WTC11 (cell line): ENCODE data around the gene TRIP10. TPM values are rescaled to one million over a fixed set of nuclear protein-coding genes. Genes with fewer than 3 reads are reported as not detected.
A peak's percentile ranks its signal among the peaks of the same experiment; 100 is the strongest.

Source experiments
- ATAC-seq: fragments of 200-7000 bp; cut with Tn5 transposase; 2 replicates; pipeline ENCODE4 v1.10.0; 2021; ENCODE audit warnings: mild to moderate bottlenecking, moderate library complexity
- CTCF ChIA-PET: fragments of 300-600 bp; sonication (Branson Sonifier 250); formaldehyde crosslinking; loops from one replicate; lab custom pipeline; 2021; ENCODE audit warnings: antibody characterized with exemption; lab: Charles Lee
- POLR2A ChIA-PET: fragments of 350-600 bp; sonication (Branson Sonifier 250); formaldehyde crosslinking; loops from one replicate; lab custom pipeline; 2021; ENCODE audit warnings: antibody characterized with exemption; lab: Charles Lee
- DNase-seq: peaks from one replicate; pipeline ENCODE4 v3.0.0; 2021; ENCODE audit warnings: low spot score
- H3K27ac Mint-ChIP-seq: 2 replicates; pipeline ENCODE4 v1.8.0; 2021; ENCODE audit warnings: mixed read lengths
- H3K27me3 Mint-ChIP-seq: 2 replicates; pipeline ENCODE4 v1.8.0; 2021; ENCODE audit warnings: low read depth, mild to moderate bottlenecking, moderate library complexity, mixed read lengths
- H3K36me3 Mint-ChIP-seq: 2 replicates; pipeline ENCODE4 v1.8.0; 2021; ENCODE audit warnings: mixed read lengths
- H3K4me1 Mint-ChIP-seq: 2 replicates; pipeline ENCODE4 v1.8.0; 2022; ENCODE audit warnings: mixed read lengths
- H3K4me3 Mint-ChIP-seq: 2 replicates; pipeline ENCODE4 v1.8.0; 2021; ENCODE audit warnings: mild to moderate bottlenecking, moderate library complexity, mixed read lengths
- H3K9me3 Mint-ChIP-seq: 2 replicates; pipeline ENCODE4 v1.8.0; 2021; ENCODE audit warnings: mixed read lengths
- AFF4 ChIP-seq: sonication (generic); formaldehyde crosslinking; IDR thresholded peaks from 2 replicates; pipeline ENCODE4 v1.8.1; 2023; ENCODE audit warnings: mild to moderate bottlenecking, missing genetic modification reagents, borderline replicate concordance
- E2F1 ChIP-seq: sonication (generic); formaldehyde crosslinking; IDR thresholded peaks from 2 replicates; pipeline ENCODE4 v1.8.0; 2022; ENCODE audit warnings: mild to moderate bottlenecking, missing genetic modification reagents
- ERG ChIP-seq: fragments of 250-450 bp; sonication (Bioruptor Pico); IDR thresholded peaks from 2 replicates; pipeline ENCODE4 v1.8.0; 2021; ENCODE audit warnings: mild to moderate bottlenecking
- GABPB1 ChIP-seq: sonication (generic); formaldehyde crosslinking; IDR thresholded peaks from 2 replicates; pipeline ENCODE4 v1.8.1; 2023; ENCODE audit warnings: mild to moderate bottlenecking, missing genetic modification reagents
- GTF2I ChIP-seq: fragments of 250-450 bp; sonication (Bioruptor Pico); conservative IDR thresholded peaks from 2 replicates; pipeline ENCODE4 v1.4.0; 2021; ENCODE audit warnings: mild to moderate bottlenecking
- JAZF1 ChIP-seq: fragments of 250-450 bp; sonication (Bioruptor Pico); IDR thresholded peaks from 2 replicates; pipeline ENCODE4 v1.9.0; 2021; ENCODE audit warnings: moderate library complexity, mild to moderate bottlenecking, inconsistent platforms
- MXD4 ChIP-seq: fragments of 250-450 bp; sonication (Bioruptor Pico); IDR thresholded peaks from 2 replicates; pipeline ENCODE4 v1.8.0; 2021; ENCODE audit warnings: mild to moderate bottlenecking, moderate library complexity, borderline replicate concordance
- NFE2L1 ChIP-seq: sonication (generic); formaldehyde crosslinking; IDR thresholded peaks from 2 replicates; pipeline ENCODE4 v1.8.1; 2023; ENCODE audit warnings: missing genetic modification reagents
- NR2C2 ChIP-seq: sonication (generic); formaldehyde crosslinking; IDR thresholded peaks from 2 replicates; pipeline ENCODE4 v1.8.0; 2022; ENCODE audit warnings: mild to moderate bottlenecking, missing genetic modification reagents
- SMAD4 ChIP-seq: sonication (generic); formaldehyde crosslinking; IDR thresholded peaks from 2 replicates; pipeline ENCODE4 v1.8.0; 2022; ENCODE audit warnings: mild to moderate bottlenecking, missing genetic modification reagents
- SOX15 ChIP-seq: fragments of 250-450 bp; sonication (Bioruptor Pico); IDR thresholded peaks from 2 replicates; pipeline ENCODE4 v1.9.0; 2021; ENCODE audit warnings: mild to moderate bottlenecking
- SP1 ChIP-seq: sonication (generic); formaldehyde crosslinking; conservative IDR thresholded peaks from 2 replicates; pipeline ENCODE4 v1.8.1; 2022; ENCODE audit warnings: missing genetic modification reagents
- STAT6 ChIP-seq: sonication (generic); formaldehyde crosslinking; conservative IDR thresholded peaks from 2 replicates; pipeline ENCODE4 v1.8.1; 2023; ENCODE audit warnings: mild to moderate bottlenecking, low read depth, missing genetic modification reagents, moderate library complexity
- ZNF281 ChIP-seq: sonication (generic); formaldehyde crosslinking; IDR thresholded peaks from 2 replicates; pipeline ENCODE4 v1.8.0; 2023; ENCODE audit warnings: mild to moderate bottlenecking, missing genetic modification reagents
- ZNF396 ChIP-seq: fragments of 250-450 bp; sonication (Bioruptor Pico); IDR thresholded peaks from 2 replicates; pipeline ENCODE4 v1.8.0; 2021; ENCODE audit warnings: mild to moderate bottlenecking, moderate library complexity, borderline replicate concordance
- ZNF423 ChIP-seq: fragments of 250-450 bp; sonication (Bioruptor Pico); IDR thresholded peaks from 2 replicates; pipeline ENCODE4 v2.1.2; 2022; ENCODE audit warnings: mild to moderate bottlenecking, moderate library complexity
- total RNA-seq: library from RNA; stranded (reverse); gene quantifications from 3 replicates; pipeline ENCODE4 v1.2.3, GENCODE V29; 2021

The TRIP10 gene
- total RNA-seq, 1 experiment from 2014 or later: 76.6 TPM

DNA sequence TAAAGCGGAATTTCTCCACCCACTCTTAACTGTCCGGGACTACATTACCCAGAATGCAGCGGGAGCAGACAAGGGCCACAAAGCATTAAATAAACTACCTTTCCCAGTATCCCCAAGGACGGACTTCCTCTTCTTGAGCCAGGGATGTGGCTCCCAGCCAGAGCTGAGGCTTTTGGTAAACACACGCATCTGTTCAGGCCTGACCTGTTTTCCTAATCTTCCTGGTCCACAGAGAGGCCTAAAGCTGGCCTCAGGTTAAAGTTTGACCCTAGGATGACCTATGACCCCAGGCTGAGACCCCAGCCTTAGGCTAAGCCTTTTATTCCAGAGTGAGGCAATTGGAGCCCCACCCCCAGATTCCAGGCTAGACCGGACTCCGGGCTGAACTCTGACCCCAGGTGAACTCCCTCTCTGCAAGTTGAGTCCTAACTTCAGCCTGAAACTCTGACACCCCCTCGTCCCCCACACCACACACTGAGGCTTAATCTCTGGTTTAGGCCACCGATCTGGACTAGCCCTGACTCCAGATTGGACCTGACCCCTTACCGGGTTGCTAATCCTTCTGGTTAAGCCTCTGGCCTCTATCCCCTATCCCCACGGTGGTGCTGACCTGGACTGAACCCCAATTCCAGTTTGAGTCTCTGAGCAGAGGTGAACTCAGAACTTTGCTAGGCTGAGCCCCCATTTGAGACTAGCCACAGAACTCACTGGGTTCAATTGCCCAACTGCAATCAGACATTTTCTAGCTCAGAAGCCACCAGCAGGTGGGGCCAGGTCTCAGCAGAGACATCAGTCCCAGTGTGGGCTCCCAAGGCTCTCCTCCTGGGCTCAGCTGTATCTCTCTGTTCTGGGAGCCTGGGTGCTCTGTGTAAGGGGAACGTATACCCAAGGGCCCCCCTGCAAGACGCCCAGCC lies 1.4 kb upstream of the TRIP10 start:
- Mint-ChIP-seq H3K27me3 (no peaks in the 10 kb centered on the region), H3K27ac (peak overlapping the region; percentile 96), H3K4me1 (peaks cover 51% of the 10 kb centered on the region), H3K36me3 (peaks cover 7% of the 10 kb centered on the region), H3K9me3 (no peaks in the 10 kb centered on the region), H3K4me3 (peak overlapping the region; percentile 97)
- TF ChIP-seq MXD4 (CRISPR knock-in tag) (no peak), GABPB1 (0 out of 2 replicates have a peak, but pooled peaks have one; percentile 24), ERG (CRISPR knock-in tag) (no peak), ZNF396 (CRISPR knock-in tag) (no peak), AFF4 (no peak), NR2C2 (CRISPR knock-in tag) (peak; percentile 59; the same call in 1 of the 2 replicates), STAT6 (CRISPR knock-in tag) (no peak)
- DNase-seq: peak; percentile 68
- peak; percentile 5 for ATAC-seq
- CTCF ChIA-PET: interaction anchor here (0.6 to 4.6 kb wide), 23 partner anchors 10 to 398 kb away, joined by 3 to 85 read pairs (median 4); partner anchors contain the start of genes SH2D3A and VAV1
- POLR2A ChIA-PET: interaction anchor here (0.6 to 3.9 kb wide), 6 partner anchors 13 to 262 kb away, joined by 3 to 29 read pairs (median 4); partner anchors contain the start of gene SH2D3A

GRCh38 chr19:6738787-6739389 lies 592 bp upstream of the TRIP10 start:
- H3K9me3 Mint-ChIP-seq: no peaks in the 10 kb centered on the region
- H3K36me3 Mint-ChIP-seq: peaks cover 14% of the 10 kb centered on the region
- ChIA-PET CTCF (interaction anchor here (0.7 to 4.6 kb wide), 15 partner anchors 14 to 363 kb away, joined by 3 to 85 read pairs (median 4); partner anchors contain the start of genes SH2D3A and VAV1), POLR2A (interaction anchor here (1.5 to 3.9 kb wide), 3 partner anchors 14 to 28 kb away, joined by 5 to 29 read pairs (median 19); partner anchors contain the start of gene SH2D3A)
- DNase-seq: peak; percentile 62
- H3K27ac Mint-ChIP-seq: peak overlapping the region; percentile 96
- H3K27me3 Mint-ChIP-seq: no peaks in the 10 kb centered on the region
- peak overlapping the region; percentile 97 for H3K4me3 Mint-ChIP-seq
- peaks cover 58% of the 10 kb centered on the region for H3K4me1 Mint-ChIP-seq
- no peak for ATAC-seq
- TF ChIP-seq SMAD4: no peak
- no peak for TF ChIP-seq JAZF1
- no peak for TF ChIP-seq AFF4
- no peak for TF ChIP-seq E2F1 (CRISPR knock-in tag)
- TF ChIP-seq ZNF281 (CRISPR knock-in tag): no peak
- no peak for TF ChIP-seq MXD4 (CRISPR knock-in tag)
- TF ChIP-seq SOX15 (CRISPR knock-in tag): no peak
- TF ChIP-seq SP1: no peak
- no peak for TF ChIP-seq NFE2L1 (CRISPR knock-in tag)
- no peak for TF ChIP-seq GTF2I (CRISPR knock-in tag)
- TF ChIP-seq ZNF423 (CRISPR knock-in tag): no peak
